Measurements from ENCODE around the gene BCAT1.

DNA sequence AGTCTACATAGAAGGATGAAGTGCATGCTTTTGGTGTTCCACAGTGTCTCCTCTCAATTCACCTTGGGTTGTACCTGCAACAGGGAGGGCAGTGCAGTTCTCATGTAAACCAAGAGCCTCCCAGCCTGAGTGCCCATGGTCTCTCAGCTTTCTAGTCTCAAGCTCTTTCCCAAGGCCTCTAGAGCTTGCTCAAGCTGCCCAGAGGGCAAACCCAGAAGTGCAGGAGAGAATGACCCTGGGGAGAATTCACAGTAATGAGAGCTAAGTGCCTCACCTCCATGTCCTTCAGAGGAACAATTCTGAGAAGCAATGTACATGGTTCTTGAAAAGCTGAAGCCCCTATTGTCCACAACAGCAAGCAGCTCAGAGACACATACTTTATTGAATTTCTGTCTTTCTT, 180.5 kb downstream of the BCAT1 start:
- TF ChIP-seq, protein P1, sequence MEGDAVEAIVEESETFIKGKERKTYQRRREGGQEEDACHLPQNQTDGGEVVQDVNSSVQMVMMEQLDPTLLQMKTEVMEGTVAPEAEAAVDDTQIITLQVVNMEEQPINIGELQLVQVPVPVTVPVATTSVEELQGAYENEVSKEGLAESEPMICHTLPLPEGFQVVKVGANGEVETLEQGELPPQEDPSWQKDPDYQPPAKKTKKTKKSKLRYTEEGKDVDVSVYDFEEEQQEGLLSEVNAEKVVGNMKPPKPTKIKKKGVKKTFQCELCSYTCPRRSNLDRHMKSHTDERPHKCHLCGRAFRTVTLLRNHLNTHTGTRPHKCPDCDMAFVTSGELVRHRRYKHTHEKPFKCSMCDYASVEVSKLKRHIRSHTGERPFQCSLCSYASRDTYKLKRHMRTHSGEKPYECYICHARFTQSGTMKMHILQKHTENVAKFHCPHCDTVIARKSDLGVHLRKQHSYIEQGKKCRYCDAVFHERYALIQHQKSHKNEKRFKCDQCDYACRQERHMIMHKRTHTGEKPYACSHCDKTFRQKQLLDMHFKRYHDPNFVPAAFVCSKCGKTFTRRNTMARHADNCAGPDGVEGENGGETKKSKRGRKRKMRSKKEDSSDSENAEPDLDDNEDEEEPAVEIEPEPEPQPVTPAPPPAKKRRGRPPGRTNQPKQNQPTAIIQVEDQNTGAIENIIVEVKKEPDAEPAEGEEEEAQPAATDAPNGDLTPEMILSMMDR (IDR thresholded peaks at IDR 0.05; ENCODE audit: low read length): no peak
- no peak for TF ChIP-seq EZH2 (IDR thresholded peaks at IDR 0.05; ENCODE audit: borderline replicate concordance, low read length)

All from OCI-LY1 (cell line).